ENCODE measurements around the gene NALCN.

- TF ChIP-seq POLR2A (IDR thresholded peaks at IDR 0.05) (no peak), CTCF (IDR thresholded peaks at IDR 0.05) (no peak)
Observed at GRCh38 chr13:101465877-101466276, 49.6 kb upstream of the NALCN start.

All from uterus (tissue), 2 donors.